K562 (cell line): Measurements from ENCODE around the gene TAF11L11. TPM values are rescaled to one million over a fixed set of nuclear protein-coding genes. Genes with fewer than 3 reads are reported as not detected.
"Not testable (repeated sequence)": the region's sequence is repeated elsewhere in the genome, so short reads cannot be mapped to it uniquely, and the experiment has no call there.

Source experiments
- ATAC-seq: fragments of 200-7000 bp; cut with Tn5 transposase; 3 replicates; pipeline ENCODE4 v1.9.1; 2020; ENCODE audit warnings: moderate library complexity
- BruUV-seq: library from RNA; stranded (reverse); fragments of 400-500 nt; replicated peaks from 2 replicates; lab custom pipeline; 2021; lab: Mats Ljungman, UMichigan
- CTCF ChIA-PET: fragments of 300-600 bp; formaldehyde crosslinking; extraction: SDS; loops from one replicate; lab custom pipeline; 2021; ENCODE audit warnings: low intra/inter-chr PET ratio; lab: Yijun Ruan, JAX
- POLR2A ChIA-PET: fragments of 300-600, 350-650 bp; sonication (Branson Sonifier 250); formaldehyde crosslinking; extraction: SDS; loops from one replicate; lab custom pipeline; 2021; ENCODE audit warnings: antibody characterized with exemption, inconsistent platforms; lab: Yijun Ruan, JAX
- DNase-seq, 4 experiments: peaks; one replicate each; pipeline versions ENCODE4 v3.0.0 to v3.0.0-alpha.2; 2011 to 2018; ENCODE audit warnings: low spot score in 3 of 4, mixed read lengths in 3 of 4; ENCODE audit errors: extremely low read depth in 1 of 4
- FAIRE-seq: peaks from 2 replicates; lab custom pipeline; 2011; peaks lifted over from hg19 to GRCh38; lab: Jason Lieb, UNC
- H2AFZ ChIP-seq: 2 replicates; pipeline ENCODE4 v1.6.0; 2011; ENCODE audit warnings: low read depth, low read length, control low read depth, inconsistent platforms
- H3K27ac ChIP-seq: fragments of 200-600 bp; 3 replicates; pipeline ENCODE4 v1.8.0; 2011; ENCODE audit warnings: low read depth, mild to moderate bottlenecking, control low read depth, inconsistent platforms, low read length, moderate library complexity, mixed read lengths; ENCODE audit errors: extremely low read depth
- H3K27me3 ChIP-seq, 2 experiments: fragments of 300-600 bp in 1 of 2; 2 replicates in 1 of 2; 3 replicates in 1 of 2; pipeline versions ENCODE4 v1.6.0 to v1.8.0; 2011; ENCODE audit warnings: inconsistent platforms in 2 of 2, low read length in 2 of 2, mild to moderate bottlenecking in 1 of 2, mixed read lengths in 1 of 2, moderate library complexity in 1 of 2; ENCODE audit not compliant: control insufficient read depth in 2 of 2, insufficient read depth in 2 of 2
- H3K36me3 ChIP-seq: fragments of 300-600 bp; 3 replicates; pipeline ENCODE4 v1.8.0; 2011; ENCODE audit warnings: mild to moderate bottlenecking, low read length, inconsistent platforms; ENCODE audit not compliant: control insufficient read depth, insufficient read depth
- H3K4me1 ChIP-seq, 2 experiments: fragments of 200-600 bp in 1 of 2; replicated peaks in 1 of 2; 2 replicates in 1 of 2; 3 replicates in 1 of 2; pipeline versions ENCODE4 v1.5.1 to v1.8.0; 2011; ENCODE audit warnings: inconsistent platforms in 2 of 2, low read length in 2 of 2, mild to moderate bottlenecking in 1 of 2, mixed read lengths in 1 of 2, moderate library complexity in 1 of 2; ENCODE audit not compliant: control insufficient read depth in 2 of 2, insufficient read depth in 2 of 2
- H3K4me2 ChIP-seq: 2 replicates; pipeline ENCODE4 v1.6.1; 2011; ENCODE audit warnings: low read length, control low read depth, inconsistent platforms, mixed read lengths; ENCODE audit not compliant: insufficient read depth
- H3K4me3 ChIP-seq: fragments of 200-600 bp; sonication (generic), shearing (Covaris generic); 2 replicates; pipeline ENCODE4 v1.5.1; 2016; ENCODE audit warnings: control low read depth, inconsistent platforms
- H3K79me2 ChIP-seq: fragments of 200-600 bp; 3 replicates; pipeline ENCODE4 v1.8.0; 2011; ENCODE audit warnings: low read length, inconsistent platforms; ENCODE audit not compliant: control insufficient read depth, insufficient read depth
- H3K9ac ChIP-seq, 2 experiments: 2 replicates each; pipeline versions ENCODE4 v1.6.0 to v1.6.1; 2011; ENCODE audit warnings: low read depth in 2 of 2, low read length in 2 of 2, control low read depth in 1 of 2, inconsistent platforms in 1 of 2, mild to moderate bottlenecking in 1 of 2, mixed read lengths in 1 of 2; ENCODE audit not compliant: insufficient read depth in 1 of 2
- H3K9me1 ChIP-seq: one replicate; pipeline ENCODE4 v1.6.0; 2011; ENCODE audit warnings: inconsistent platforms, mild to moderate bottlenecking, low read length, moderate library complexity; ENCODE audit not compliant: control insufficient read depth, insufficient read depth
- H3K9me3 ChIP-seq: replicated peaks from 2 replicates; pipeline ENCODE4 v1.5.1; 2011; ENCODE audit warnings: low read depth, low read length, inconsistent platforms; ENCODE audit not compliant: control insufficient read depth, insufficient read depth
- H4K20me1 ChIP-seq: replicated peaks from 2 replicates; pipeline ENCODE4 v1.6.1; 2011; ENCODE audit warnings: low read length, inconsistent platforms, mixed read lengths; ENCODE audit not compliant: control insufficient read depth, insufficient read depth
- ZNF146 ChIP-seq: IDR thresholded peaks from one replicate; pipeline ENCODE4 v1.6.1; 2018; ENCODE audit warnings: missing compliant biosample characterization; ENCODE audit not compliant: unreplicated experiment
- ZNF57 ChIP-seq: fragments of 450-650 bp; formaldehyde crosslinking; IDR thresholded peaks from 2 replicates; pipeline ENCODE4 v1.4.0; 2020; ENCODE audit warnings: mild to moderate bottlenecking, moderate library complexity
- WGBS: fragments of 100-300 bp; shearing (Covaris generic); methylation state at CpG from one replicate; pipeline ENCODE4 v1.1.6; 2016; ENCODE audit warnings: low coverage, mixed read lengths; ENCODE audit not compliant: insufficient coverage; ENCODE audit errors: missing lambda C conversion rate; 5-methylcytosine and 5-hydroxymethylcytosine counted together
- in situ Hi-C: fragments of 300-500 bp; cut with MboI; formaldehyde crosslinking; loops from 4 replicates; pipeline ENCODE4 v1.15.0; 2018; ENCODE audit warnings: inconsistent platforms, mixed read lengths
- intact Hi-C: fragments of 100-400 bp; cut with micrococcal nuclease; formaldehyde crosslinking; loops from 2 replicates; pipeline ENCODE4 v1.14.2; 2022
- polyA plus RNA-seq, 8 experiments: library from polyadenylated mRNA; depleted of rRNA in 4 of 8; stranded (reverse) in 5 of 8; unstranded in 3 of 8; fragments of >200 nt; fragmentation: Nextera tagmentation in 2 of 8; fragmentation: Illumina TruSeq in 1 of 8; extraction: Ambion mirVana in 2 of 8; extraction: Trizol in 1 of 8; gene quantifications; 2 replicates each; pipeline versions ENCODE4 v1.2.1 to v1.2.3, GENCODE V29; 2011 to 2014; ENCODE audit warnings: inconsistent platforms in 1 of 8, missing spikeins in 1 of 8
- total RNA-seq, 7 experiments: library from RNA; depleted of rRNA in 6 of 7; stranded (reverse); fragments of >200 nt in 6 of 7; fragmentation: Illumina TruSeq in 2 of 7; extraction: Trizol in 2 of 7; gene quantifications; 2 replicates each; pipeline versions ENCODE4 v1.2.1 to v1.2.3, GENCODE V29; 2011 to 2021; ENCODE audit warnings: low replicate concordance in 1 of 7

Gene TAF11L11
- total and polyA plus RNA-seq, 9 of the 15 experiments (the other 6 are each of a cell fraction or from before 2014, with no cell fraction given), result not detected

GRCh38 chr5:17604951-17605350 lies 968 bp downstream of the TAF11L11 start (continued):
- TF ChIP-seq ZNF57 (CRISPR knock-in tag), result no peak

GRCh38 chr5:17607461-17607860 lies 3.5 kb downstream of the TAF11L11 start:
- H3K9ac ChIP-seq, POLR2A ChIA-PET, DNase-seq, H3K27ac ChIP-seq, FAIRE-seq, H3K36me3 ChIP-seq, H3K9me1 ChIP-seq: not testable (repeated sequence)
- 5% methylated on average over 4 of the region's 4 CpGs for WGBS
- TF ChIP-seq ZNF146 (CRISPR knock-in tag), result peak; percentile 61
- TF ChIP-seq, all 486 proteins: peak for 1; not testable (repeated sequence) for 485
- in situ Hi-C loops, result loop anchor here (5.0 kb wide), 1 partner anchor 80 kb away; the partner anchor contains the start of genes TAF11L5 and TAF11L6
- H2AFZ ChIP-seq, CTCF ChIA-PET, H4K20me1 ChIP-seq, intact Hi-C loops, BruUV-seq, H3K4me3 ChIP-seq, H3K79me2 ChIP-seq, H3K9me3 ChIP-seq, H3K4me2 ChIP-seq, H3K4me1 ChIP-seq, H3K27me3 ChIP-seq, ATAC-seq: not testable (repeated sequence)

DNA sequence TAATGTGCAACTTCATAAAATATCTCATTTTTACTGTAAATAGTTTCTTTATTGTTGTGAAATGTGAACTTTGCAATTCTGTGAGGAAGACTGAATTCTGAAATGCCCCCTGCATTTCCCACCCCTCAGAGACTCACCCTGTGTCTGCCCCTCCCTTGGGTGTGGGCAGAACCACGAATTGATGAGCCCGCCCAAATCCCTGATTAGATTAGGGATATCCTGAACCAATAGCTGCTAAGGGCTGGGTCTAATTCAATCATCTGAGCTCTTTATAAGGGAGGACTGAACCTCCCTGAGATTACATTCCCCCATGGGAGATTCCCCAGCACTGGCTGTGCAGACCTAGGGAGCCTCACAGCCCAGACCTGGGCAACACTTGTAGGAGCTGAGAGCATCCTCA lies 6.1 kb downstream of the TAF11L11 start, which contains the start of gene TAF11L12:
TSS of gene TAF11L12 (plus strand) at position 301 of the 400 bp plus-strand sequence.
- BruUV-seq, H4K20me1 ChIP-seq, ATAC-seq, POLR2A ChIA-PET, intact Hi-C loops, DNase-seq, H3K9me1 ChIP-seq, FAIRE-seq, H3K4me1 ChIP-seq, H2AFZ ChIP-seq, CTCF ChIA-PET, in situ Hi-C loops, H3K4me3 ChIP-seq, H3K4me2 ChIP-seq, H3K36me3 ChIP-seq, H3K9ac ChIP-seq, H3K27me3 ChIP-seq, H3K9me3 ChIP-seq, H3K79me2 ChIP-seq, H3K27ac ChIP-seq: not testable (repeated sequence)
- 0% methylated on average over 2 of the region's 2 CpGs for WGBS
